IPS-NIHi7 (cell line): Measurements from ENCODE around the gene EEF1AKMT3.
"Not testable (repeated sequence)": the region's sequence is repeated elsewhere in the genome, so short reads cannot be mapped to it uniquely, and the experiment has no call there.

ENCODE experiments used
- DNase-seq: peaks from one replicate; pipeline ENCODE4 v3.0.0; 2012; ENCODE audit warnings: mixed read lengths; ENCODE audit errors: extremely low spot score

EEF1AKMT3 gene

GRCh38 chr12:57816001-57816854 lies 43.8 kb downstream of the EEF1AKMT3 start:
- DNase-seq = no peak

GRCh38 chr12:57816855-57817151 lies 44.4 kb downstream of the EEF1AKMT3 start:
- DNase-seq = no peak

- no peak for DNase-seq
These were observed 45.0 kb downstream of the EEF1AKMT3 start for GRCh38 chr12:57817261-57817989.

GRCh38 chr12:57817990-57818331 lies 45.5 kb downstream of the EEF1AKMT3 start:
- not testable (repeated sequence) for DNase-seq

GRCh38 chr12:57820119-57820518 lies 47.7 kb downstream of the EEF1AKMT3 start:
- not testable (repeated sequence) for DNase-seq

GRCh38 chr12:57821015-57821414 lies 48.6 kb downstream of the EEF1AKMT3 start:
- not testable (repeated sequence) for DNase-seq

DNA sequence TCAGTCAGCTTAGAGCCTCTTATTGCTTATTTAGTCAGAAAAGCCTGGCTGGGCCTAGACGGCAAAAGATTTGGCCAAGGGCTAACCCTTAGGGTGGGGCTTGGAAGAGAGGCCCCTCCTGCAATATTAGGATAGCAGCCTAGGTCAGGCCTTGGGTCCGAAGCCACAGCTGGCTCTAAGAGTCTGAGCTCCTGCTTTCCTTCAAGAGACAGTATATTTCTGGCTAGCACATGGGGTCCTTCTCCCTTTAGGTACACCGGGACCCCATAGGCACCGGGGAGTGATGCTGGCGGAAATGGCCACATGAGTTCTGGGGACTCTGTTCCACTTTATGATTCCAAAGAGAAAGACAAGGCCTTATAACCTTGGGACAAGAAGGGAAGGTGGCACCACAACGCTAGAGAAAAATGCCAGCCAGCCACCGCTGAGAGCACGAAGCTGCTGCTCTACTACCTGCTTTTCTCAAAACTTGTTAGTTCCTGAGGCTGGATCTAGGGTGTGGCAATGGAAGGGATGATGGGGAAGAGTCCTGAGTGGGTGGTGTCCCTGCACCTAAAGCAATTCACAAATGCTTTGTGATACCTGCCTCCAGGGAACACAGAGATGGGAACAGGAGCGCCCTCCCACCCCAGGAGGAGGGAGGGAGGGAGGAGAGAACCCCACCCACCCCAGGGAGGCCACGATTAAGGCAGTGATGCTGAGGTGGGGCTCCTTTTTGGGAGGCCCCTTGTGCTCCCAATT lies 49.2 kb downstream of the EEF1AKMT3 start:
- no peak for DNase-seq

- DNase-seq = no peak
These were observed 50.1 kb downstream of the EEF1AKMT3 start for GRCh38 chr12:57822392-57823130.

DNA sequence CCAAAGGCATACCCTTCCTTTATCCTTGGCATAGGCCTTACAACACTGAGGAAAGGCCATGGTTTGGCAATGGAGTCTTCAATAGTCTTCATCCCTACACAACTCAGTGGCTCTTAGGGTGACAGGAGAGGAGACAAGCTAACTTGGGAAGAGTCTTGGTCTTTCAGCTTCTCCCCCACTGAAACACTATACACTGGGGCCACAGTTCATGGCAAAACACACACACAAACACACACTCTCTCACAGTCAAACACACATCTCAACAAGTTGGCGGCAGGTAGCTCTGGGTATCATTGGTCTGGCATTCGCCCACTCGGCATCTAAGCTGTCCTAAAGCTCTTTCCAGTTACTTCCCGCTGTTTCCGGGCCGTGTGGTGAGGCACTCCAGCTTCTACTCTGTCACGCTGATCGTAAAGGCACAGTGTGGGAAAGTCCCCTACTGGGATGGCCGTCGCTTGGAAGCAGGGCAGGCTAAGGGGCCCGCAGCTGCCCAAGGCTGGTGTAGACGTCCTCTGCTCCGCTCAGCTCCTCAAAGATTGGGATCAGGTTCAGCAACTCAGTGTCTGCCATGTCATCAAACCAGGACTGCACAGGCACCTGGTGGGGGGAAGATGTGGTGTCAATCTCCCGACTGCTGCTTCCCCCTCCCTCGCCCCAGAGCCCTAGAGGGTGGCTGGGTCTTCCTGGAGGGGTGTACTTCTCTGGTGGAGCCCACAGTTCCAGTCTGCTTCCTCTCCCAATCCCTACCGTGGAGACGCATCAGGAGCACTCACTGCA lies 50.9 kb downstream of the EEF1AKMT3 start:
- DNase-seq = no peak

DNA sequence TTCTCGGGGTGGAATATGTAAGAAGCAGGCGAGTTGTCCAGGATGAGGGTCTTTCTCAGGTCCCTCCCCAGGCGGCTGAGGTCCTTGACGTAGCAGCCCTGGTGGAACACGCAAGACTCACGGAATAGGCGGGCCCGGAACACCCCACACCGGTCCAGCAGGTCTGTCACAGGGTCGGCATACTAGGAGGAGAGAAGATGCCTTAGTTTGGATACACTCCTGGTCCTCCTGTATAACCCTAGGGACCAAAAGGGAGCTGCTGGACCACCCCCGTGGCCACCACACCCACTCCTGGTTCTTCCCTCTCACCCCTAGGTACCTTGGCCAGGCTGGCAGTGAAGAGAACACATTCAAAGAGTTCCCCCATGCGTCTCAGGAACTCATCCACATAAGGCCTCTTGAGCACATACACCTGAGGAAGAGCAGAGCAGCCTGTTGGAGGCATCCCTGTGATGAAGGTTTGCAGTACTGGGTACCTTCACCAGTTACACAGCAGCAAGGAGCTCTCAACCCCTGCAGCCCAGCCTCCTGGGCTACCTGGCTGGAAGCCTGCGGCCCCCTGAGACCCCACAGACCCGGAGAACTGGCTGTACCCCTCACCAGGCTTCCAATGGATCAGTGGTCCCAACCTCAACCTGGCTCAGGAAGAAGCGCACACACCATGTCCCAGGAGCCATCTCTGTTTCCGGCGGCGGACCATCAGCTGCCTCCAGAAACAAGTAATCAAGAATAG lies 51.7 kb downstream of the EEF1AKMT3 start:
- no peak for DNase-seq

- DNase-seq = no peak
These were observed 53.0 kb downstream of the EEF1AKMT3 start for GRCh38 chr12:57825451-57825850.

GRCh38 chr12:57826400-57826799 lies 54.0 kb downstream of the EEF1AKMT3 start:
- no peak for DNase-seq

- DNase-seq = no peak
These were observed 54.6 kb downstream of the EEF1AKMT3 start for GRCh38 chr12:57826966-57827365.

DNA sequence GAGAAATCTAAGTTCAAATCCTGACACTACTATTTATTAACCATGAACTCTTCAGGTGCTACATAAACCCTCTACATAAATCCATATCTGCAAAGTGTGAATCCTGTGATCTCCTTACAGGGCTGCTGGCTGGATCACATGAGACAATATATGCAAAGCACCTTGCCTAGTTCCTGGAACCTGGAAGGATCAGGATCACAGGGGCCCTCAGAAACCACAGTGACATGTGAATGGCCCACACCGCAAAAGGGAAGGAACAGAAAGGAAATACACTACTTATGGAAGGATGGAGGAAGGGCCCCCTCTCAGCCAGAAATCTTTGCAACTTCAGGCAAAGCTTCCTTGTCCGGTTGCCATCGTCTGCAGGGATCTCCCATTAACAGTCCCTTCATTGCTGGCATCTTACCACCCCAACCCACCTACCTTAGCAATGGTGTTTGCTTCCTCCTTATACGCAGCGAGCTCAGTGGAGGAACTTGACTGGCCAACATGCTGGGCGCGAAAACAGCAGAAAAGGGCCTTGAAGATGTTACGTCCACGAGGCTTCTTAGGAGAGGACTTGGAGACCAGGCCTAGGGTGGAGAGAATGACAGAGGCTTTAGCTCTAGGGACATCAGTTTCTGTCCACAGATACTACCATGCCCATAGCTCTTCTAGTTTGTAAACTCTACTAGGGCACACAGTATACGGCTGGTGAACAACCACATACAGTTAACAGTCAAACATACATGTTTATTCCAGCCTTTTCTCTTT lies 56.8 kb downstream of the EEF1AKMT3 start:
- no peak for DNase-seq

GRCh38 chr12:57830393-57830792 lies 58.0 kb downstream of the EEF1AKMT3 start:
- no peak for DNase-seq
